HCT116 (cell line): ENCODE data around the gene PCSK9.

Source experiments
- ATF3 ChIP-seq: IDR thresholded peaks from 2 replicates; pipeline ENCODE4 v1.6.1; 2012
- CTCF ChIP-seq, 3 experiments: fragments of 200-600 bp in 1 of 3; sonication (generic) in 1 of 3; IDR thresholded peaks in 2 of 3; conservative IDR thresholded peaks in 1 of 3; 2 replicates each; pipeline ENCODE4 v1.5.1; 2012 to 2017; ENCODE audit warnings: low read depth in 2 of 3, low read length in 2 of 3, antibody characterized with exemption in 1 of 3, borderline replicate concordance in 1 of 3, control low read depth in 1 of 3, mild to moderate bottlenecking in 1 of 3, mixed read lengths in 1 of 3, mixed run types in 1 of 3, moderate library complexity in 1 of 3; ENCODE audit not compliant: insufficient read depth in 1 of 3
- POLR2A ChIP-seq: IDR thresholded peaks from 2 replicates; pipeline ENCODE4 v1.7.0; 2011; ENCODE audit warnings: borderline replicate concordance; ENCODE audit not compliant: insufficient read depth, insufficient read length; ENCODE audit errors: extremely low read depth
- POLR2AphosphoS5 ChIP-seq: IDR thresholded peaks from 2 replicates; pipeline ENCODE4 v1.6.1; 2011; ENCODE audit warnings: mild to moderate bottlenecking, low read depth, low read length, moderate library complexity
- ZNF274 ChIP-seq: fragments of 200-500 bp; sonication (Bioruptor generic); IDR thresholded peaks from 2 replicates; pipeline ENCODE4 v1.6.1; 2014; ENCODE audit warnings: mild to moderate bottlenecking, low read depth, low read length, inconsistent platforms
- TF ChIP-seq, protein P1 (sequence below): IDR thresholded peaks from 2 replicates; pipeline ENCODE4 v1.6.1; 2012

- TF ChIP-seq CTCF (IDR thresholded peaks at IDR 0.05 in 2 of 3, conservative IDR thresholded peaks at IDR 0.05 in 1 of 3; ENCODE audit: borderline replicate concordance in 1 of 3, insufficient read depth in 1 of 3, low read depth in 2 of 3, low read length in 2 of 3) (no peak), ZNF274 (no peak), POLR2A (no peak), ATF3 (no peak), POLR2AphosphoS5 (no peak)
- TF ChIP-seq, protein P1, sequence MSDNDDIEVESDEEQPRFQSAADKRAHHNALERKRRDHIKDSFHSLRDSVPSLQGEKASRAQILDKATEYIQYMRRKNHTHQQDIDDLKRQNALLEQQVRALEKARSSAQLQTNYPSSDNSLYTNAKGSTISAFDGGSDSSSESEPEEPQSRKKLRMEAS, result no peak
Measured at GRCh38 chr1:55051621-55052020, 12.3 kb downstream of the PCSK9 start.
